Stimulated activated CD4-positive, alpha-beta T cell treated with anti-CD3 and anti-CD28 coated beads, Interleukin-15, amount 100 ng/mL, for 1 hour (primary cell): Measurements from ENCODE around the gene TMEM132C.
"Not testable (repeated sequence)": the region's sequence is repeated elsewhere in the genome, so short reads cannot be mapped to it uniquely, and the experiment has no call there.

Experiments used
- DNase-seq, 2 donors: peaks; one replicate each; pipeline ENCODE4 v3.0.0-alpha.2; 2020; ENCODE audit warnings: low read depth in 1 of 2, low spot score in 1 of 2

The TMEM132C gene

GRCh38 chr12:128471491-128471890 is 204.5 kb downstream of the TMEM132C start:
- no peak for DNase-seq

DNA sequence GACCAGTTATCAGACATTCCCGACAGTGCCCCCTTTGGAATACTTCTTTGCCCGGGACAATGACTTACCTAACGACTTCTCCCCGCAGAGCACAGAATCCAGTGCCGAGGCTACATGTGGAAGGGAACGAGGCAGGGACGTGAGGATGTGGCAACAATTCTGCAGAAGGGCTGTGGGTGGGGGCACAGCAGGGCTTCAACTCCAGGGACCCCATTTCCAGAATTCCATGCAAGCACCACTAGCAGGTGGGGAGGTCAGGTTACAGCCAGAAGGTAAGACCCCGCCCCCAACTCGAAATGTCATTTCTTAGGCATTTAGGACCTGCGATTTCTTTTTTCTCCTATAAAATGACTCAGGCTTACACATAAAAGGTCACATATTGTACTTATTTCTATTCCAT is 207.9 kb downstream of the TMEM132C start:
- DNase-seq, result no peak

DNA sequence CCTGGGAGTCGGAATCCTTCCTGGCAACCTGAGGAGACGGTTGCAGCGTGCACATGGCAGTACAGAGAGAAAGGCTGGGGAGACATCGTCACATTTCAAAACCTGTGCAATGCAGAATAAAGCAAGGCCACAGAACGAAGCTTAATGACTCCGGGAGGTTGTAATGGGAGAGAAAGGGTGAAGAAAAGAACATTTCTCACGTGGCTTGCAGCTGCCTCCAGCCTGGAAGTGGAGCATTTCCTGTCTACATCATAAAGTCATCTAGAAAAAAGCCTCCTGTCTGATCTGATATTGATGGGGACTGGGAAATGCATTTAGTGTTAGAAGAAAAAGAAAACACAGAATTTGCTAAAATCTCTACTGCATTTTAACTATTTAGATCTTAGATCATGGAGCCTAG is 209.3 kb downstream of the TMEM132C start:
- DNase-seq, result no peak

- DNase-seq, result no peak
Measured at GRCh38 chr12:128483526-128484255, 216.7 kb downstream of the TMEM132C start.

- not testable (repeated sequence) for DNase-seq
Measured at GRCh38 chr12:128497376-128497775, 230.4 kb downstream of the TMEM132C start.

DNA sequence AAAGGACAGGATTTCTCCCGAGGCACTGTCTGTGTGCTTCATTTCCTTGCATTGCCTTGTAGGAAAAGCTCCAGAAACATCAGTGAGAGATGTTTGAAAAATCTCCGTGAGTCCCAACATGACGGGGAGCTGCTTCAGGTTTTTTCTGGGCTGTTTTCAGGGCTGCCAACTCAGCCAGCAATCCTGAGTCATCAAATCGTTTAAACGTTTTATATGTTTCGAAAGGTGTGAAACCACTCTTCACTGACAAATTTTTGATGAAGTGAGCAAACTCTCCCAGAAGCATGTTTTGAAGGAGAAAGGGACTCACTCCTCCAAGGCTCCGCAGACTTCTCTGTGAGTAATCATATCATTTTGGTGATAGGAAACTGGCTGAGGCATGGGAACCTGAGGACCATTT is 240.5 kb downstream of the TMEM132C start:
- no peak for DNase-seq

- DNase-seq, result no peak
Measured at GRCh38 chr12:128509170-128509569, 242.2 kb downstream of the TMEM132C start.

- DNase-seq, result no peak
Measured at GRCh38 chr12:128510511-128510910, 243.5 kb downstream of the TMEM132C start.

- DNase-seq, result no peak
Measured at GRCh38 chr12:128513331-128513730, 246.4 kb downstream of the TMEM132C start.

- DNase-seq, result no peak
Measured at GRCh38 chr12:128513831-128514230, 246.9 kb downstream of the TMEM132C start.

GRCh38 chr12:128518644-128519043 is 251.7 kb downstream of the TMEM132C start:
- no peak for DNase-seq

GRCh38 chr12:128519426-128519825 is 252.5 kb downstream of the TMEM132C start:
- DNase-seq, result no peak

- no peak for DNase-seq
Measured at GRCh38 chr12:128521981-128522380, 255.0 kb downstream of the TMEM132C start.

DNA sequence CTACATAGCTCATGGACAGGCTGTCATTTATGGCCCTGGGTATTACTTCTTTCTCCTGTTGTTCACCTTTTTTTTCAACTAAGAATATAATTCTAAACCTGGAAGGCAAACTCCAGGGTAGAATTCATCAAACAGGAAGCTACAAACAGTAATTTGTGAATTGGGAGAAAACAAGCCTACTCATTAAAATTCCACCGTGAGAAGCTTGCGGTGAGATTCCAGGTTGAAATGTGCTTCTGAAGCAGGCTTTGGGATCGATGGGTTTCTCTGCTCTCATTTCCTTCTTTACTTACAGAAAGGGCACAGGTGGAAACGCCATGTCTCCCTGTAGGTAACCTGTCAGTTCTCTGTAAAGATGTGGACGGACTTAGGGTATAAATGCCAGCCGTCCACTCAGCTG is 257.5 kb downstream of the TMEM132C start:
- DNase-seq, result no peak

DNA sequence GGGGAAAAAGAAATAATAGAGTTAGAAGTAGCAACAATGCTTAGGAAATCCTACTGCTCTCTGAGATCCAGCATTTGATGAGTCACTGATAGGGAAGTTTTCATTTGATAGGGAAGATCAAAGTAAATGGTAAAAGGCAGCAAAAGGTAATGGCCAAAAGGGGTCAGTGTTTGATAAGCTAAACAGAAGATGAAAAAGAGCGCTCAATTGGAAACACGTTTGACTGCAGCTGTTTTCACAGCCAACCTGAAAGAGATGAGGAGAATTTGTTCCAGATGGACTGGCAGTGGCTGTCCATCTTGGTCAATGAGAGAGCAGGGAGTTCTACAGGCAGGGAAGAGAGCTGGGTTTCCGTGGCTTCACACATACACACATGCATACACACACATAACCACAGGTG is 264.2 kb downstream of the TMEM132C start:
- no peak for DNase-seq

DNA sequence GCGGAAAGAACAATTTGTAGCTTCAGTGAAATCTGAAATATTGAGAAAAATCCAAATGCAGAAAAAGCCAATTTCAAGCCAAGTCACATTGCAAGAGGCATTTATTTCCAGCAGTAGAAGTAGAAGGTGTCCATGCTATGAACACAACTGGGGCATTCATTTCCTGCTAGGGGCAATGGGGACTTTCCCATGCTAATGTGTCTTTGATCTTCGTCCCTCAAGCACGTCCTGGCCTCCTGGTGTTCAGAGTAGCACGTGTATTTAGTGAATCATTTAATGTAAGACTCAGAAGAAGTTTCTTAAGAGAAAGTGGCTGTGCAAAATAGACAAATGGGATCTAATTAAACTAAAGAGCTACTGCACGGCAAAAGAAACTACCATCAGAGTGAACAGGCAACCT is 267.9 kb downstream of the TMEM132C start:
- DNase-seq, result no peak

GRCh38 chr12:128536810-128537209 is 269.8 kb downstream of the TMEM132C start:
- DNase-seq, result no peak

GRCh38 chr12:128537668-128538067 is 270.7 kb downstream of the TMEM132C start:
- DNase-seq, result no peak

- DNase-seq, result no peak
Measured at GRCh38 chr12:128542844-128543243, 275.9 kb downstream of the TMEM132C start.

GRCh38 chr12:128543460-128543859 is 276.5 kb downstream of the TMEM132C start:
- no peak for DNase-seq

DNA sequence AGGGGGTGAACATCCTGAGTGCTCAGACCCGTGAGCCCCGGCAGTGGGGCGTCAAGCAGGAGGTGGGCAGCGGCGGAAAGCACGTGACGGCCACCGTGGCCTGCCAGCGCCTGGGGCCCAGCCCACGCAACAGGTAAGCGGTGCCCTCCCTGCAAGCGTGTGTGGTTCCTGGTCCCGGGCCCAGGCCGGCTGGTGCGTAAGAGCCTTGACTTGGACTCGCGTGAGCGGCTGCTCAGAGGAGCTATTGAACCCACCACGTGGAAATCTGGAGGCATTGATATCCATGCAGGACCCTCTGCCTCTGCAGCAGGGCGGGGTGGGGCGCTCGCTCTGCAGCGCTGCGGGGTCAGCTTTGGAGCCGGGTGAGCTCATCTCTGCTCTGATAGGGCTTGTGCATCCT is 277.0 kb downstream of the TMEM132C start:
- no peak for DNase-seq

- DNase-seq, result no peak
Measured at GRCh38 chr12:128548949-128549348, 282.0 kb downstream of the TMEM132C start.

DNA sequence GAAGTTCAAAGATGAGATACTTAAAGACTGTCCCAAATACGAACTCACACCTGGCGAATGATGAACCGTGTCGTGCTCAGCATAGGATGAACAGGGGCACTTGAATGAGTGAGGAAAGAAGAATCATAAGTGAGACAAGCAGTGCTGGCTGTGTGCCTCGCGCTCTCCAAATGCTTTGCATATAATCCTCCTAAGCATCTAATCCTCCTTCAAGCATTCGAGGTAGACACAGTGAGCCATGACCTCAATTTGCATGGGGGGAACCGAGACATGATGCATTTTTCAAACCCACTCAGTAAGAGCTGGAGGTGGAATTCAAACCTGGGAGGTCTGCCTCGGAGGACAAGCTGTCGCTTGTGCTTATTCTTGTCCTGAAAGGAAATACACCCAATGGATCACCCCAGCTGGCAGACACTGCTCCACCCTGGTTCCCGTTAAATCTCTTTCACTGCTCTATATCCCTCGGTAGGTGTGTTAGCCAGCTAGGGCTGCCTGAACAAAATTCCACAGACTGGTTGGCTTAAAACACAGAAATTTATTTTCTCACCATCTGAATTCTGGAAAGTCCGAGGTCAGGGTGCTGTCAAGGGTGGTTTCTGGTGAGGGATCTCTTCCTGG is 282.7 kb downstream of the TMEM132C start:
- no peak for DNase-seq
